ENCODE data around the gene ADK. TPM values are rescaled to one million over a fixed set of nuclear protein-coding genes. Genes with fewer than 3 reads are reported as not detected.

ADK gene
- total RNA-seq, 1 donor from 2014 or later = 62.0 TPM

DNA sequence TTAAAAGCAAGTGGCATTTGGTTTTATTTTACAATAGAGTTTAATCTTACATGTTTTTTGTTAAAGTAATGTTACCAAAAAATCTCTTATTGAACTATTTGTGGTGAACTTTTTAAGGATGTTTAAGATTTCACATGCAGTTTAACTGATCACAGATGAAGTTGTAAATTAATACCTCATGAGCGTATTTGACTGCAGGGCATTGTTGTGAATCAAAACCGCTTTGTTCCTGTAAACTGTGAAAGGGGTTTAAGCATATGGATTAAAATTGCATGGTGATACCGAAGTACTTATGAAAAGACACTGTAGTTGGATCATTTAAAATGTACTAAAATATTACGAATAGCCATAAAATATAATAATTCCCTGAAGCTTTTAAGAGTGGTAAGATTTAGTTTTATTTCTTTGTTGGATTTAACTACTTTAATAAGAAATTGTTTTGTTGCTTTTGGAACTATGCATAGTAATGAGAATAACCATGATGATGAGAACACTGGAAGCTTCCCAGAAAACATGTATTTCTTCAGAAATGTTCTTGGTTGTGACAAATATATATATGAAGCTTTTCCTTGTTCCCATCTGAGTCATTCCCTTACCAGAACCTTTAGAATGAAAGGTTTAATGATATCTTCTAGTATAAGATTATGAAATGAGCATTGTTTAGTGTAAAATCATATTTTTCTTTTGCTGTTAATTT, 131.3 kb downstream of the ADK start:
- Histone ChIP-seq H2AFZ (ENCODE audit: low read depth, low read length) (no peak overlapping the region), H4K20me1 (ENCODE audit: insufficient read depth, low read length) (no peaks in the 10 kb centered on the region), H3K4me1 (ENCODE audit: insufficient read depth, low read length) (no peaks in the 10 kb centered on the region), H3K79me2 (ENCODE audit: insufficient read depth, low read length) (peaks cover 16% of the 10 kb centered on the region), H3K4me2 (ENCODE audit: low read length) (no peak overlapping the region), H3K36me3 (ENCODE audit: insufficient read depth, low read length) (no peaks in the 10 kb centered on the region), H3K27ac (ENCODE audit: low read depth, low read length) (no peak overlapping the region), H3K4me3 (ENCODE audit: insufficient read depth, low read depth, low read length) (no peak overlapping the region), H3K27me3 (ENCODE audit: insufficient read depth, low read length) (no peaks in the 10 kb centered on the region), H3K9ac (ENCODE audit: low read length) (no peak overlapping the region), H3K9me3 (ENCODE audit: insufficient read depth, low read depth, low read length) (no peaks in the 10 kb centered on the region)
- Mint-ChIP-seq H3K4me3 (ENCODE audit: unreplicated experiment) (no peak overlapping the region), H3K9me3 (ENCODE audit: unreplicated experiment) (peaks cover 14% of the 10 kb centered on the region), H3K27ac (ENCODE audit: unreplicated experiment) (no peak overlapping the region), H3K36me3 (ENCODE audit: low read depth, unreplicated experiment) (peaks cover 18% of the 10 kb centered on the region), H3K27me3 (ENCODE audit: low read depth, unreplicated experiment) (no peaks in the 10 kb centered on the region), H3K4me1 (ENCODE audit: low read depth, unreplicated experiment) (no peaks in the 10 kb centered on the region)
- DNase-seq (ENCODE audit: low read depth) = peak; percentile 30
- TF ChIP-seq, protein P1, sequence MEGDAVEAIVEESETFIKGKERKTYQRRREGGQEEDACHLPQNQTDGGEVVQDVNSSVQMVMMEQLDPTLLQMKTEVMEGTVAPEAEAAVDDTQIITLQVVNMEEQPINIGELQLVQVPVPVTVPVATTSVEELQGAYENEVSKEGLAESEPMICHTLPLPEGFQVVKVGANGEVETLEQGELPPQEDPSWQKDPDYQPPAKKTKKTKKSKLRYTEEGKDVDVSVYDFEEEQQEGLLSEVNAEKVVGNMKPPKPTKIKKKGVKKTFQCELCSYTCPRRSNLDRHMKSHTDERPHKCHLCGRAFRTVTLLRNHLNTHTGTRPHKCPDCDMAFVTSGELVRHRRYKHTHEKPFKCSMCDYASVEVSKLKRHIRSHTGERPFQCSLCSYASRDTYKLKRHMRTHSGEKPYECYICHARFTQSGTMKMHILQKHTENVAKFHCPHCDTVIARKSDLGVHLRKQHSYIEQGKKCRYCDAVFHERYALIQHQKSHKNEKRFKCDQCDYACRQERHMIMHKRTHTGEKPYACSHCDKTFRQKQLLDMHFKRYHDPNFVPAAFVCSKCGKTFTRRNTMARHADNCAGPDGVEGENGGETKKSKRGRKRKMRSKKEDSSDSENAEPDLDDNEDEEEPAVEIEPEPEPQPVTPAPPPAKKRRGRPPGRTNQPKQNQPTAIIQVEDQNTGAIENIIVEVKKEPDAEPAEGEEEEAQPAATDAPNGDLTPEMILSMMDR (IDR thresholded peaks at IDR 0.05; ENCODE audit: insufficient read depth, low read depth, low read length) = no peak
- TF ChIP-seq EZH2 (IDR thresholded peaks at IDR 0.05; ENCODE audit: insufficient read depth, low read length) = no peak
- no peak for FAIRE-seq

DNA sequence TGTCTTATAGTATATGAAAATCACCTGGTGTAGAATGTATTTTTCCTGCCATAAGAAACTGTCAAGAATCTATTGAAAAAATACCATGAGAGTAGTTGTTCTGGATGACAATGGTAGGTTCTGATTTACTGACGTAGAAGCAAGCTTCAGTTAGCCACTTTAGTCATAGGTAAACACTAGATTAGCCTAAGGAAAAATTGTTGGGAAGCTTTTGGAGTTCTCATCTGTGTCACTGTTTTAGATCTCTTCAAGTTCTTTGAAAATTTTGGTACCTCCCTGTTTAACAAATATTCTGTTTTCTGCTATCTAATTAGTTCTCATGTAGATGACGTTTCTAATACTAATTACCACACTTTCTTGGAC, 131.8 kb downstream of the ADK start:
- no peaks in the 10 kb centered on the region for H4K20me1 ChIP-seq (ENCODE audit: insufficient read depth, low read length)
- H2AFZ ChIP-seq (ENCODE audit: low read depth, low read length) = no peak overlapping the region
- no peak overlapping the region for H3K4me3 ChIP-seq (ENCODE audit: insufficient read depth, low read depth, low read length)
- Mint-ChIP-seq H3K36me3 (ENCODE audit: low read depth, unreplicated experiment) (peaks cover 20% of the 10 kb centered on the region), H3K4me3 (ENCODE audit: unreplicated experiment) (no peak overlapping the region), H3K9me3 (ENCODE audit: unreplicated experiment) (peaks cover 14% of the 10 kb centered on the region), H3K27me3 (ENCODE audit: low read depth, unreplicated experiment) (no peaks in the 10 kb centered on the region), H3K27ac (ENCODE audit: unreplicated experiment) (no peak overlapping the region), H3K4me1 (ENCODE audit: low read depth, unreplicated experiment) (no peaks in the 10 kb centered on the region)
- DNase-seq (ENCODE audit: low read depth) (peak; percentile 45), FAIRE-seq (peak; percentile 34)
- no peaks in the 10 kb centered on the region for H3K4me1 ChIP-seq (ENCODE audit: insufficient read depth, low read length)
- H3K27ac ChIP-seq (ENCODE audit: low read depth, low read length) = no peak overlapping the region
- no peak overlapping the region for H3K9ac ChIP-seq (ENCODE audit: low read length)
- H3K79me2 ChIP-seq (ENCODE audit: insufficient read depth, low read length) = peaks cover 16% of the 10 kb centered on the region
- H3K27me3 ChIP-seq (ENCODE audit: insufficient read depth, low read length) = no peaks in the 10 kb centered on the region
- no peak overlapping the region for H3K4me2 ChIP-seq (ENCODE audit: low read length)
- H3K36me3 ChIP-seq (ENCODE audit: insufficient read depth, low read length) = no peaks in the 10 kb centered on the region
- H3K9me3 ChIP-seq (ENCODE audit: insufficient read depth, low read depth, low read length) = no peaks in the 10 kb centered on the region
- TF ChIP-seq, protein P1 (IDR thresholded peaks at IDR 0.05; ENCODE audit: insufficient read depth, low read depth, low read length) = no peak
- TF ChIP-seq EZH2 (IDR thresholded peaks at IDR 0.05; ENCODE audit: insufficient read depth, low read length) = no peak

DNA sequence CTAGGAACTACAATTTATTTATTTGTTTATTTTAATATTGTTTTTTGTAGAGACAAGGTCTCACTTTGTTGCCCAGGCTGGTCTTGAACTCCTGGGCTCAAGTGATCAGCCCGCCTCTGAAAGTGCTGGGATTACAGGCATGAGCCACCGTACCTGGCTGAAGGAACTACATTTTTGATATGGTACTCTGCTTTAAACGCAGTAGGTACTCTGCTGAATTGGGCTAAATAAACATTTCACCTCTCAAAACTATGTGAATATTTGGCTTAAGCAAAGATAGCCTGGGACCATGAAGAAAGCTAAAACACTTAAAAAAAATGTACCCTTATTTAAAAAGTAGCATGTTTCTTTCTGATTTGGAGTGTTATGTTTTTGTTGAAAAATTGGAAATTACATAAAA, 138.2 kb downstream of the ADK start:
- Mint-ChIP-seq H3K4me3 (ENCODE audit: unreplicated experiment) (no peak overlapping the region), H3K9me3 (ENCODE audit: unreplicated experiment) (peaks cover 15% of the 10 kb centered on the region), H3K4me1 (ENCODE audit: low read depth, unreplicated experiment) (peaks cover 30% of the 10 kb centered on the region), H3K27me3 (ENCODE audit: low read depth, unreplicated experiment) (no peaks in the 10 kb centered on the region), H3K27ac (ENCODE audit: unreplicated experiment) (no peak overlapping the region), H3K36me3 (ENCODE audit: low read depth, unreplicated experiment) (peaks cover 17% of the 10 kb centered on the region)
- TF ChIP-seq, protein P1 (IDR thresholded peaks at IDR 0.05; ENCODE audit: insufficient read depth, low read depth, low read length) = no peak
- no peak for TF ChIP-seq EZH2 (IDR thresholded peaks at IDR 0.05; ENCODE audit: insufficient read depth, low read length)
- no peaks in the 10 kb centered on the region for H3K9me3 ChIP-seq (ENCODE audit: insufficient read depth, low read depth, low read length)
- H3K4me2 ChIP-seq (ENCODE audit: low read length) = no peak overlapping the region
- no peaks in the 10 kb centered on the region for H3K27me3 ChIP-seq (ENCODE audit: insufficient read depth, low read length)
- H3K4me3 ChIP-seq (ENCODE audit: insufficient read depth, low read depth, low read length) = no peak overlapping the region
- no peaks in the 10 kb centered on the region for H3K36me3 ChIP-seq (ENCODE audit: insufficient read depth, low read length)
- H2AFZ ChIP-seq (ENCODE audit: low read depth, low read length) = no peak overlapping the region
- H3K4me1 ChIP-seq (ENCODE audit: insufficient read depth, low read length) = peaks cover 28% of the 10 kb centered on the region
- FAIRE-seq (no peak), DNase-seq (ENCODE audit: low read depth) (no peak)
- H3K9ac ChIP-seq (ENCODE audit: low read length) = no peak overlapping the region
- peak overlapping the region; percentile 72 for H3K27ac ChIP-seq (ENCODE audit: low read depth, low read length)
- no peaks in the 10 kb centered on the region for H4K20me1 ChIP-seq (ENCODE audit: insufficient read depth, low read length)
- H3K79me2 ChIP-seq (ENCODE audit: insufficient read depth, low read length) = no peaks in the 10 kb centered on the region
